HG03558 (cell line): Measurements from ENCODE around the gene TBC1D32.
"Not testable (repeated sequence)": the region's sequence is repeated elsewhere in the genome, so short reads cannot be mapped to it uniquely, and the experiment has no call there.

Experiments
- ATAC-seq: cut with Tn5 transposase; IDR thresholded peaks from one replicate; pipeline ENCODE4 v1.9.1; 2021; ENCODE audit warnings: moderate number of reproducible peaks; ENCODE audit not compliant: unreplicated experiment; ENCODE audit errors: extremely low read depth

Gene TBC1D32

DNA sequence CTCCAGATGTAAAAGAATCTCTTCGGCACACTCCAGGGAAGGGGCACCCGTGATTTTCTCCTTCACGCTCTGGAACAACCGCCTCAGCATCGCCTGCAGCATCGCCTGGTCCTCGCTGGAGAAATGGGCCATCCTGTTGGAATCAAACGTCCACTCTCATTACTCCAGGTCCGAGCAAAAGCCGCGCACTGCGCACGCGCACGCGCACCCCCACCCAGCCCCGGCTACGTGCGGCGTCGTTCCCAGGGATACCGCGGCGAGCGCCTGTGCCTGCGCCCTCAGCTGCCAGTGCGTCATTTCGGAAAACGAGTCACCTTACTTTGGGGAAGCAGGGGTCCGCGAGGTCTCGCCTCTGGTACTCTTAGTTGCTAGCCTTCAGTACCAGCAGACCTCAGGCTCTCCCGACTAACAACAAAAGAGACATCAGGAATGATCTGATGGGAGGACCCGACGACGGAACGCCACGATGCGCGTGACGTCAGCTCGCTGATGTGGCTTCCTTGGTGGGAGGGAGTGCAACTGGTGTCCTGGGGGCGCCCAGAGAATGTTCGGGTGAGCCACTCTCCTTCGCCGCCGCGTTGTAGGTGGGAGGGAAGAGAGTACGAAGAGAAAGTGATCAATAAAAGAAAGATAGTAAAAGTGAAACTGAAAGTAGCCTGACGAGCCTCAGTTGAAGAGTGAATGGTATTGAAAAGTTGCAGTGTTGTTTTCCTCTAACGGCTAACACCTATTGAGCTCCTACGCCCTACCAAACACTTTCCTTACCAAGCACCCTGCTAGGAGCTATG, at the start of gene TBC1D32:
Gene TBC1D32, minus strand, starts transcription at position 182 of the 788 bp plus-strand sequence. Its CDS starts 50 bp downstream, at position 132.
- ATAC-seq, result peak; percentile 83

GRCh38 chr6:121383478-121383877, 49.2 kb upstream of the TBC1D32 start:
- no peak for ATAC-seq

DNA sequence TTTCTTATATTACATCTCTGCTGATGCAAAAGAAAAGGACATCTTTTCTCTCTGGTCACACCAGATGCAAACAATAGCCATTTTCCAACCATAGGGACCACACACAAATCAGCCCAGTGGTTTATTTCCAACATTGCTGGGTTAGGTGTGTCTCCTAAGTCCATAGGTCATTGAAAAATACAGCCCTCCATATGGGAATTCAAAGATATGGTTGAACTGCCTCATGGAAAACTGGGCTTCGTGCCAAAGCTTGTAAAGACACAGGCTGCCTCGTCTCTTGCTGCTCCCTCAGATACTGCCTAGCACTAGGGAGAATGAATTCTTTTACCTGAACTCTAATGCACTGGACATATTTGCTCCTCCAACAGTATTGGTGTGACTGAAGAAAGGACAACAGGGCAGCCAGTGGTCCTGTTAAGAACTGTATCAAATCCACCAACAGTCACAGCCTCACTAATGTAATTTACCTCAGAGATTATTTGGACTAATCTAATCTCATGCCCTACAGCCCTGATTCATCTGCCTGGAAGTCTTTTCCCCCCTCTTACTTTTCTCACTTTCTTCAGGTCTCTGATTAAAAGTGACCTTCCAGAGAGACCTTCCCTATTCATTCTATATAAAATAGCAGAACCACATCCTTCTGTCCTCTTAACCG, 48.3 kb upstream of the TBC1D32 start:
- ATAC-seq, result no peak

DNA sequence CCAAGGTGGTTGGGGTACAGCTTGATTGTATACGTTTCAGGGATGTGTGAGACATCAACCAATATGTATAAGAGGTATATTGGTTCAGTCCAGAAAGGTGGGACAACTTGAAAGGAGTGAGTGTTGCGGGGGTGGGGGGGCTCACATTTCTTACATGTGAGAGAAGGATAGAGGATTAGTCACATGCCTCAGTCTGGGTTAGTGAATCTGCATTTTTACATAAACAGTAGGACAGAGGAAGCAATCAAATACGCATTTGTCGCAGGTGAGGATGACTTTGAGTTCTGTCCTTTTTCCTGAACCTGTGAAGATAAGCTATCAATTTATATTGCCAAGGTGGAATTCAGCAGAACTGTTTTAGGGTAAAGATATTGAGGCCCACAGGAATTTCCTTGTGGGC, 42.1 kb upstream of the TBC1D32 start:
- ATAC-seq, result no peak

GRCh38 chr6:121374219-121374618, 39.9 kb upstream of the TBC1D32 start:
- ATAC-seq, result not testable (repeated sequence)

DNA sequence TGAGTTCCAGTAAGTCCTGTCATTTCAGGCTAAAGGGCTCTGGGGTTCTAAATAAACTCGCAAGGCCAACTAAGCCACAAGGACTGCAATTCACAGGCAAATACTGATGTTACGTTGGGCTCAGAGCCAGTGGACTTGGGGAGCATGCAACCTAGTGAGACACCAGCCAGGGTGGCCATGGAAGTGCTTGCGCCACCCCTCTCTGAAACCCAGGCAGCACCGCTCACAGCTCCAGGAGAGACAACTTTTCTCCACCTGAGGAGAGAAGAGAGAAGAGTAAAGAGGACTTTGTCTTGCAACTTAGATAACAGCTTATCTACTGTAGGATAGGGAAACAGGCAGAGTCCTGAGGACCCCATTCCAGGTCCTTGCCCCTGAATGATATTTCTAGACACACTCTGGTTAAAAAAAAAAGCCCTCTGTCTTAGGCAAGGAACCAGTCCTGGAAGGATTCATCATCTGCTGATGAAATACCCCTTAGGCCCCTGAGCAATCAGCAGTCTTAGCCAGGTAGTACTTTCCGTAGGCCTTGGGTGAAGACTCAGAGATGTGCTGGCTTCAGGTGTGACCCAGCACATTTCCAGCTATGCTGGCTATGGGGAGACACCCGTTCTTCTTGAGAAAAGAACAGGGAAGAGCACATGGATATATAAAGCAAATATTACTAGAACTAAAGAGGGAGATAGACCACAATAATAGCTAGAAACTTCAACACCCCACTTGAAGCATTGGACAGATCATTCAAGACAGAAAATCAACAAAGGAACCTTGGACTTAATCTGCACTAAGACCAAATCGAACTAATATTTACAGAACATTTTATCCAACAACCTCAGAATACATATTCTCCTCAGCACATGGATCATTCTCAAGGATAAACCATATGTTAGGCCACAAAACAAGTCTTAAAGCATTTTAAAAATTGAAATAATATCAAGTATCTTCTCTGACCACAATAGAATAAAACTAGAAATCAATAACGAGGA, 31.5 kb upstream of the TBC1D32 start:
- no peak for ATAC-seq

- ATAC-seq, result no peak
These were observed 22.3 kb upstream of the TBC1D32 start for GRCh38 chr6:121356575-121356974.

DNA sequence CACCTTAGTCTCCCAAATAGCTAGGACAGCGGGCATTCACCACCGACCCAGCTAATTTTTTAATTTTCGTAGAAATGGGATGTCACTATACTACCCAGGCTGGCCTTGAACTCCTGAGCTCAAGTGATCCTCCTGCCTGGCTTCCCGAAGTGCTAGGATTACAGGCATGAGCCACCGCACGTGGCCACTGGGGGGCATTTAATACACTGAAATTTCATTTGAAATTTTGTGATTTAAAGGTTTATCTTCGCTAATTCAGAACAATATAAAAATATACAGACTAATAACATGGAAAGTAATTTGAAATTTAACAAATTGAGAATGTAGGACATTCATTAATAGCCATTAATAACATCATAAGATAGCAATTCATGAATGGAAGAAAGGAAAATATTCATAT, 20.5 kb upstream of the TBC1D32 start:
- no peak for ATAC-seq

GRCh38 chr6:121352941-121353340, 18.7 kb upstream of the TBC1D32 start:
- ATAC-seq, result no peak

DNA sequence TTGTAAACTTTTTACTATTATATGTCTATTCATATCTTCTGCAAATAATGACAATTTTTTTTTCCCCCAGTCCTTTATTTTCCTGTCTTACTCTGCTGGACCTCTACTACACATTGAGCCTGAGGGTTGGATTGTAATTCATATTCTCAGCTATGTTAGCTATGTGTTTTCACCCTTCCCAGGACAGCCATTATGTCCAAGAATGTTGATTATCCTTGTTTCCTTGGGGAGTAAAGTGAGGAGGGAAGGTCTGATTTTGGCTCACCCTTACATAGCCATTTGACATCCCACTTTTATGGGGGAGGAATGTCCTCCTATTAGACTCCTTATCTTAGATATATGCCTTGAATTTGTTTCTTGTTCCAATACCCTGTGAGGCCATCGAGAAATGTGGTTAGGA, 17.6 kb upstream of the TBC1D32 start:
- ATAC-seq, result no peak

DNA sequence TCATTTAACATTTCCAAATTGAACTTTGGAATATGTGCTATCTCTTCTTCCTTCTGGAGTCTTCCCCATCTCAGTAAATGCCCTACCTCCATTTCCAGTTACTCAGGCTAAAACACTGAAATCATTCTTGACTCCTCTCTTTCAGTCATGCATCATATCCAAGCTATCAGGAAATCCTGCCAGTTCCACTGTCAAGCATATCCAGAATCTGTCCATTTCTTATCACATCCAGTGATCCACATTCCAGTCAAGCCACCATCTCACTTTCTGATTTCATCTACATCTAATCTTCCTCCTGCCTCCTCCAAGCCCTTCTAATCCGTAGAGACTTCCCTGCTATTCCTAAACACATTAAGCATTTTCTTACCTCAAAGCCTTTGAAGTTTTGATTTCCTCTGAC, 15.3 kb upstream of the TBC1D32 start:
- no peak for ATAC-seq

GRCh38 chr6:121347484-121347883, 13.2 kb upstream of the TBC1D32 start:
- no peak for ATAC-seq

GRCh38 chr6:121344539-121344938, 10.3 kb upstream of the TBC1D32 start:
- ATAC-seq, result no peak

- ATAC-seq, result no peak
These were observed 5.5 kb upstream of the TBC1D32 start for GRCh38 chr6:121339639-121340226.

- no peak for ATAC-seq
These were observed 4.7 kb upstream of the TBC1D32 start for GRCh38 chr6:121338956-121339355.

DNA sequence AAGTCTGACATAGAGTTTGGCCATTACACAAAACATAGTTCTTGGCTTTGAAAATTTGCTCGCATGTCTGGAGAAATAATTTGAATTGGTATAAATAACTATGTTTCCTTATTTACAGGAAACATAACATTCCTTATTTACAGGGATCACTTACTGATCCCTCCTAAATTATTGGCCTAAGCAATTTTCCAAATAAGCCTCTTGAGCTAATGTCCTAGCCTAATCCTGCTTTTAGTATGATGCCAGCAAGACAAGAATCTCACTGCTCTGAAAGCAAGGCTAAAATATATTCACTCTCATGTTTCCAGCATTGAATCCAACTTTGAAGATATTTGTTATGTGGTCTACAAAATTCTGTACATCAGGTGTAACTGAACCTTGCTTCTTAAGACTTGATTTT, 4.1 kb upstream of the TBC1D32 start:
- ATAC-seq, result no peak

GRCh38 chr6:121335087-121336008, 1.1 kb upstream of the TBC1D32 start:
- no peak for ATAC-seq

- not testable (repeated sequence) for ATAC-seq
These were observed 586 bp downstream of the TBC1D32 start for GRCh38 chr6:121333694-121334093.

- no peak for ATAC-seq
These were observed 1.1 kb downstream of the TBC1D32 start for GRCh38 chr6:121333196-121333595.
